ENCODE measurements around the gene MMP3.

DNA sequence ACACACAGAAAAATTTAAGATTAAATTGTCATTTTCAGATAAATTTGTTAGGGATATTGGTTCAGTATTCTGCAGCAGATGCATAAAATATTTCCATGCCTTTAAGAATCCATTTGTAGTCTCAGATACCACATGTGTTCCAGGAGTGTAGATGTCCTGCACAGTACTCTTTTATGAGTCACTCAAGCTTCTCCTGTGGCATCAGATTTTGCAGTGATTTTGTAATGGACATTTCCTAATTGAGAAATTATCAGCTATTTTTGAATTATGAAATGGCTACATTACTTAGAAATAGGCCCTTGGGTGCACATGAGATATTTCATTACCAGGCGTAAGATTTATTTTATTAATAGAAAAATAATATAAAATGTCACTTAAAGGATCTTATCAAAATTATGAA, 18.9 kb downstream of the MMP3 start:
- no peak for TF ChIP-seq REST (IDR thresholded peaks at IDR 0.05; ENCODE audit: low read depth)
- TF ChIP-seq CREB1 (IDR thresholded peaks at IDR 0.05; ENCODE audit: low read depth), result no peak
- TF ChIP-seq CEBPB (IDR thresholded peaks at IDR 0.05), result no peak
- no peak for TF ChIP-seq USF1 (IDR thresholded peaks at IDR 0.05)
- no peak for TF ChIP-seq TAF1 (IDR thresholded peaks at IDR 0.05; ENCODE audit: low read depth)
- TF ChIP-seq, protein P1, sequence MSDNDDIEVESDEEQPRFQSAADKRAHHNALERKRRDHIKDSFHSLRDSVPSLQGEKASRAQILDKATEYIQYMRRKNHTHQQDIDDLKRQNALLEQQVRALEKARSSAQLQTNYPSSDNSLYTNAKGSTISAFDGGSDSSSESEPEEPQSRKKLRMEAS (IDR thresholded peaks at IDR 0.05), result no peak
- no peak for TF ChIP-seq RAD21 (IDR thresholded peaks at IDR 0.05; ENCODE audit: low read depth)
- no peak for TF ChIP-seq EP300 (IDR thresholded peaks at IDR 0.05; ENCODE audit: borderline replicate concordance)
- no peak for TF ChIP-seq YY1 (IDR thresholded peaks at IDR 0.05; ENCODE audit: low read depth)
- TF ChIP-seq TCF12 (IDR thresholded peaks at IDR 0.05; ENCODE audit: low read depth), result no peak
- TF ChIP-seq EGR1 (IDR thresholded peaks at IDR 0.05), result no peak
- no peak for TF ChIP-seq FOXM1 (IDR thresholded peaks at IDR 0.05; ENCODE audit: borderline replicate concordance, low read depth)
- no peak for TF ChIP-seq TEAD4 (IDR thresholded peaks at IDR 0.05)
- TF ChIP-seq NFIC (IDR thresholded peaks at IDR 0.05), result no peak
